WI38 (cell line): ENCODE measurements around the gene CDK4.
"Not testable (repeated sequence)": the region's sequence is repeated elsewhere in the genome, so short reads cannot be mapped to it uniquely, and the experiment has no call there.

ENCODE experiments used
- H3K4me3 ChIP-seq: 2 replicates; pipeline ENCODE4 v1.5.1; 2011; ENCODE audit warnings: low read depth, mild to moderate bottlenecking, control low read depth, low read length
- CTCF ChIP-seq: IDR thresholded peaks from 2 replicates; pipeline ENCODE4 v1.5.1; 2012; ENCODE audit warnings: low read depth, mild to moderate bottlenecking, control low read depth, low read length

Gene CDK4

GRCh38 chr12:57777911-57778310, 25.8 kb upstream of the CDK4 start:
- no peak overlapping the region for H3K4me3 ChIP-seq

DNA sequence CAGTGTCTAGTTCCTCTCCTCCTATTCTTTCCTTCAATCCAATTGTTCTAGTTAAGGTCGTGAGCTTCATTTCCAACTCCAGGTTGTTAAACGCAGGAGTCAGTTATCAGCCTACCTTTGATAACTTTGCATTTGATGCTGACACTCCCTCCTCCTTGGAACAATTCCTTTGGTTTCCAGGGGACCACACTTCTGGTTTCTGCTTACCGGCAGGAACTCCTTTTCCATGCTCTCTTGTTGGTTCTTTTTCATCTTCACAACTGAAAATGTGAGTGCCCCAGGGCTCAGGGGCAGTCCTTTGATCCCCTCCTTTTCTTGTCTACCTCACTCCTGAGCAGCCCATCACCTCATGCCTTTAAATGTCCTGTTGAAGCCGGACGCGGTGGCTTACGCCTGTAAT, 25.3 kb upstream of the CDK4 start:
- TF ChIP-seq CTCF: no peak
- H3K4me3 ChIP-seq: no peak overlapping the region

More at GRCh38 chr12:57777911-57778310, 25.8 kb upstream of the CDK4 start:
- no peak for TF ChIP-seq CTCF

GRCh38 chr12:57776247-57776587, 24.1 kb upstream of the CDK4 start:
- H3K4me3 ChIP-seq: no peak overlapping the region
- TF ChIP-seq CTCF: no peak

DNA sequence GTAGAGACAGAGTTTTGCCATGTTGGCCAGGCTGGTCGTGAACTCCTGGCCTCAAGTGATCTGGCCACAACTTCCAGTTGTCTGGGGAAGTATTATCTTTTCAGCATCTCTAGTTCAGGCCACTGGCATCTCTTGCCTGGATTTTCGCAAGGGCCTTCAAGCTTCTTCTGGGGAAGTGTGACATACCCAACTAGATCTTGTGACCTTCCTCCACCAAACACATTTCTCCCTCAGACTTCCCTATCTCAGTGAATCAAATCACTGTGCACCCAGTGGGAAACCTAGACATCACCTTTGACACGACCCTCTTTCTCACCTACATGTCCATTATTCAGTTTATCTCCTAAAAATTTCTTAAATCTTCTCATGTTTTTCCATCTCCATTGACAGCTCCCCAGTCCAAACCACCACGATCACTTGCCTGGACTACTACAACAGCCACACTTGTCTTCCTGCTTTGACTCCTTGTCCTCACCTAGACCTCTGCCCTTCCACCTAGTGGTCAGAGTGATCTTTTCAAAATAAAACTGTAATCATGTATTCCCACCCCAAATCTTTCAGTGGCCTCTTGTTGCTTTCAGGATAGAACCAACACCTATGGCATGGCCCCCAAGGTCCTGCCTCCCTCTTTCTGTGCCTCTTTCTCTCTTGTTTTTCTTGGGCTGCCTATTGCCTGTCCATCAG, 23.6 kb upstream of the CDK4 start:
- no peak overlapping the region for H3K4me3 ChIP-seq

DNA sequence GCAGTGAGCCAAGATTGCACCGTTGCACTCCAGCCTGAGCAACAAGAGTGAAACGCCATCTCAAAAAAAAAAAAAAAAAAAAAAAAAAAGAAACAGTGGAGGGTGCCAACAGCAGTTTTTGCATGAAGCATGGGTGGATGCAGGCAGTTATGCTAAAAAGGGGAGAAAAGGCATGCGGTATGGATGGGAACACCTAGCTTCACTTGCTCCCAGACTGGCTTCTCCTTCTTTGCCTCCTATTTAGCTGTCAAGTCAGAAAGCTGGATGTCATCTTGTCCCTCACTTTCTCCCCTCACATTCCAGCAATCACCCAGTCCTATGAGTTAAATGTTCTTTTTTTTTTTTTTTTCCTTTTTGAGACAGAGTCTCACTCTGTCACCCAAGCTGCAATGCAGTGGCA, 22.9 kb upstream of the CDK4 start:
- no peak for TF ChIP-seq CTCF
- no peak overlapping the region for H3K4me3 ChIP-seq

More for the DNA sequence above, 23.6 kb upstream of the CDK4 start:
- no peak for TF ChIP-seq CTCF

GRCh38 chr12:57774634-57775033, 22.5 kb upstream of the CDK4 start:
- H3K4me3 ChIP-seq: not testable (repeated sequence)

- peak within 1 kb of the TSS; percentile 89 for H3K4me3 ChIP-seq
- no peak for TF ChIP-seq CTCF
Measured at GRCh38 chr12:57772429-57773322, 20.6 kb upstream of the CDK4 start, which contains the start of gene EEF1AKMT3. EEF1AKMT3 (plus strand) TSS chr12:57772614; CDS start chr12:57772725, 111 bp downstream.
